ENCODE measurements around the gene ARMC6. TPM values are rescaled to one million over a fixed set of nuclear protein-coding genes. Genes with fewer than 3 reads are reported as not detected.
A peak's percentile ranks its signal among the peaks of the same experiment; 100 is the strongest.

The ARMC6 gene
- total RNA-seq, 4 donors from 2014 or later = 16.9 to 39.5 (median 25.4) TPM

- no peak for DNase-seq (ENCODE audit: low spot score)
- no peak for TF ChIP-seq CTCF (IDR thresholded peaks at IDR 0.05)
- ATAC-seq (ENCODE audit: low FRiP score) = no peak
Observed at GRCh38 chr19:19057720-19058119, 24.3 kb downstream of the ARMC6 start.

- DNase-seq (ENCODE audit: low spot score) (no peak), ATAC-seq (ENCODE audit: low FRiP score) (no peak)
- no peak for TF ChIP-seq CTCF (IDR thresholded peaks at IDR 0.05)
Observed at GRCh38 chr19:19059018-19059836, 25.8 kb downstream of the ARMC6 start.

GRCh38 chr19:19059837-19060611, 26.6 kb downstream of the ARMC6 start:
- DNase-seq (ENCODE audit: low spot score) (no peak), ATAC-seq (ENCODE audit: low FRiP score) (no peak)
- no peak for TF ChIP-seq CTCF (IDR thresholded peaks at IDR 0.05)

- ATAC-seq (ENCODE audit: low FRiP score) = no peak
- DNase-seq (ENCODE audit: low spot score) = no peak
- TF ChIP-seq CTCF (IDR thresholded peaks at IDR 0.05) = no peak
Observed at GRCh38 chr19:19061506-19061905, 28.1 kb downstream of the ARMC6 start.

GRCh38 chr19:19062454-19063182, 29.2 kb downstream of the ARMC6 start:
- DNase-seq (ENCODE audit: low spot score) = no peak
- TF ChIP-seq CTCF (IDR thresholded peaks at IDR 0.05) = no peak
- ATAC-seq (ENCODE audit: low FRiP score) = no peak

- peak; percentile 99 for ATAC-seq (ENCODE audit: low FRiP score)
- TF ChIP-seq CTCF (IDR thresholded peaks at IDR 0.05) = no peak
Observed at GRCh38 chr19:19063183-19064097, 30.0 kb downstream of the ARMC6 start, which contains the start of gene SLC25A42. Gene SLC25A42, plus strand, starts transcription at chr19:19063994. Its CDS starts 32,131 bp downstream, at chr19:19096125.

More at GRCh38 chr19:19063183-19064097, 30.0 kb downstream of the ARMC6 start, which contains the start of gene SLC25A42:
- DNase-seq (ENCODE audit: low spot score) = peak; percentile 96

Data from omental fat pad (tissue), 4 donors.